ENCODE results near the gene COBL. TPM values are rescaled to one million over a fixed set of nuclear protein-coding genes. Genes with fewer than 3 reads are reported as not detected.

COBL gene
- total and polyA plus RNA-seq, 9 of the 15 experiments (the other 6 are each of a cell fraction or from before 2014, with no cell fraction given), result 0.01 to 2.4 (median 0.09) TPM; not detected in 3

DNA sequence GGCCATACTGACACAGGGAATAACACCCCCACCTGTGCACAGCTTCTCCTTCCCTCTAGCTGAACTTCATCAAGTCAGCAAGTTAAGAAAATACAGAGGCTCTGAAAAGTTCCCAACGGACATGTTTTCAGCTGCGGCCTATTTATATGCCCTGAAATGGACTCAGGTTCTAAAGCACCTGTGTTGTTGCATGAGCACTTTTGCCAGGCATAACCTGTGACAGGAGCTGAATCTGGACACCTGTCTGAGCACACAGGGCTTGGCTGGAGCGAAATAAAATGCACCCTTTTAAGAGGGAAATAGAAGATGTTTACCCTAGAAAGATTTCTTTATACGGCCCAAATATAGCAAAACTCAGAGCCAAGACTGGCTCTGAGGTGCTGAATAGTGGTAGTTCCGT lies 46.7 kb downstream of the COBL start:
- DNase-seq (ENCODE audit: extremely low read depth in 1 of 4, low spot score in 3 of 4), result no peak
- Histone ChIP-seq H3K4me2 (ENCODE audit: insufficient read depth, low read length) (no peak overlapping the region), H3K4me1 (replicated peaks in 1 of 2; ENCODE audit: control insufficient read depth in 2 of 2, insufficient read depth in 2 of 2, low read length in 2 of 2) (no peaks in the 10 kb centered on the region), H4K20me1 (replicated peaks; ENCODE audit: control insufficient read depth, insufficient read depth, low read length) (no peaks in the 10 kb centered on the region; the same call in 1 of the 2 replicates), H3K27me3 (ENCODE audit: control insufficient read depth in 2 of 2, insufficient read depth in 2 of 2, low read length in 2 of 2) (peaks cover 17 to 46% of the 10 kb centered on the region in 2 experiments), H2AFZ (ENCODE audit: low read depth, low read length) (no peak overlapping the region), H3K9me1 (ENCODE audit: control insufficient read depth, insufficient read depth, low read length) (no peaks in the 10 kb centered on the region), H3K9ac (ENCODE audit: insufficient read depth in 1 of 2, low read depth in 2 of 2, low read length in 2 of 2) (no peak overlapping the region), H3K9me3 (replicated peaks; ENCODE audit: control insufficient read depth, insufficient read depth, low read depth, low read length) (no peaks in the 10 kb centered on the region), H3K4me3 (no peak overlapping the region), H3K79me2 (ENCODE audit: control insufficient read depth, insufficient read depth, low read length) (no peaks in the 10 kb centered on the region), H3K36me3 (ENCODE audit: control insufficient read depth, insufficient read depth, low read length) (no peaks in the 10 kb centered on the region), H3K27ac (ENCODE audit: extremely low read depth, low read depth, low read length) (no peak overlapping the region)
- in situ Hi-C loops (cut with MboI), result no loop called here
- POLR2A ChIA-PET, result no interaction called here
- CTCF ChIA-PET (ENCODE audit: low intra/inter-chr PET ratio), result no interaction called here
- intact Hi-C loops (cut with micrococcal nuclease), result no loop called here
- no peak for ATAC-seq
- WGBS (ENCODE audit: insufficient coverage, low coverage, missing lambda C conversion rate), result 0% methylated on average over 4 of the region's 5 CpGs
- BruUV-seq (replicated peaks), result no TSS peak
- TF ChIP-seq ZNF699 (CRISPR knock-in tag; IDR thresholded peaks at IDR 0.05; ENCODE audit: insufficient replicate concordance), result no peak
- no peak for TF ChIP-seq FOSL1 (tag; conservative IDR thresholded peaks at IDR 0.05)
- no peak for TF ChIP-seq MYC (IDR thresholded peaks at IDR 0.05; ENCODE audit: low read depth, low read length)
- TF ChIP-seq MYC (CRISPR knock-in tag; IDR thresholded peaks at IDR 0.05; ENCODE audit: borderline replicate concordance, low read depth), result no peak
- TF ChIP-seq PHB2 (IDR thresholded peaks at IDR 0.05; ENCODE audit: low read depth), result no peak
- TF ChIP-seq, protein P1, sequence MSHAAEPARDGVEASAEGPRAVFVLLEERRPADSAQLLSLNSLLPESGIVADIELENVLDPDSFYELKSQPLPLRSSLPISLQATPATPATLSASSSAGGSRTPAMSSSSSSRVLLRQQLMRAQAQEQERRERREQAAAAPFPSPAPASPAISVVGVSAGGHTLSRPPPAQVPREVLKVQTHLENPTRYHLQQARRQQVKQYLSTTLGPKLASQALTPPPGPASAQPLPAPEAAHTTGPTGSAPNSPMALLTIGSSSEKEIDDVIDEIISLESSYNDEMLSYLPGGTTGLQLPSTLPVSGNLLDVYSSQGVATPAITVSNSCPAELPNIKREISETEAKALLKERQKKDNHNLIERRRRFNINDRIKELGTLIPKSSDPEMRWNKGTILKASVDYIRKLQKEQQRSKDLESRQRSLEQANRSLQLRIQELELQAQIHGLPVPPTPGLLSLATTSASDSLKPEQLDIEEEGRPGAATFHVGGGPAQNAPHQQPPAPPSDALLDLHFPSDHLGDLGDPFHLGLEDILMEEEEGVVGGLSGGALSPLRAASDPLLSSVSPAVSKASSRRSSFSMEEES (CRISPR knock-in tag; IDR thresholded peaks at IDR 0.05), result no peak
- TF ChIP-seq, protein P2, sequence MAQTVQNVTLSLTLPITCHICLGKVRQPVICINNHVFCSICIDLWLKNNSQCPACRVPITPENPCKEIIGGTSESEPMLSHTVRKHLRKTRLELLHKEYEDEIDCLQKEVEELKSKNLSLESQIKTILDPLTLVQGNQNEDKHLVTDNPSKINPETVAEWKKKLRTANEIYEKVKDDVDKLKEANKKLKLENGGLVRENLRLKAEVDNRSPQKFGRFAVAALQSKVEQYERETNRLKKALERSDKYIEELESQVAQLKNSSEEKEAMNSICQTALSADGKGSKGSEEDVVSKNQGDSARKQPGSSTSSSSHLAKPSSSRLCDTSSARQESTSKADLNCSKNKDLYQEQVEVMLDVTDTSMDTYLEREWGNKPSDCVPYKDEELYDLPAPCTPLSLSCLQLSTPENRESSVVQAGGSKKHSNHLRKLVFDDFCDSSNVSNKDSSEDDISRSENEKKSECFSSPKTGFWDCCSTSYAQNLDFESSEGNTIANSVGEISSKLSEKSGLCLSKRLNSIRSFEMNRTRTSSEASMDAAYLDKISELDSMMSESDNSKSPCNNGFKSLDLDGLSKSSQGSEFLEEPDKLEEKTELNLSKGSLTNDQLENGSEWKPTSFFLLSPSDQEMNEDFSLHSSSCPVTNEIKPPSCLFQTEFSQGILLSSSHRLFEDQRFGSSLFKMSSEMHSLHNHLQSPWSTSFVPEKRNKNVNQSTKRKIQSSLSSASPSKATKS (CRISPR knock-in tag; IDR thresholded peaks at IDR 0.05), result no peak
- TF ChIP-seq GATA2 (CRISPR knock-in tag; IDR thresholded peaks at IDR 0.05), result no peak
- TF ChIP-seq, protein P3, sequence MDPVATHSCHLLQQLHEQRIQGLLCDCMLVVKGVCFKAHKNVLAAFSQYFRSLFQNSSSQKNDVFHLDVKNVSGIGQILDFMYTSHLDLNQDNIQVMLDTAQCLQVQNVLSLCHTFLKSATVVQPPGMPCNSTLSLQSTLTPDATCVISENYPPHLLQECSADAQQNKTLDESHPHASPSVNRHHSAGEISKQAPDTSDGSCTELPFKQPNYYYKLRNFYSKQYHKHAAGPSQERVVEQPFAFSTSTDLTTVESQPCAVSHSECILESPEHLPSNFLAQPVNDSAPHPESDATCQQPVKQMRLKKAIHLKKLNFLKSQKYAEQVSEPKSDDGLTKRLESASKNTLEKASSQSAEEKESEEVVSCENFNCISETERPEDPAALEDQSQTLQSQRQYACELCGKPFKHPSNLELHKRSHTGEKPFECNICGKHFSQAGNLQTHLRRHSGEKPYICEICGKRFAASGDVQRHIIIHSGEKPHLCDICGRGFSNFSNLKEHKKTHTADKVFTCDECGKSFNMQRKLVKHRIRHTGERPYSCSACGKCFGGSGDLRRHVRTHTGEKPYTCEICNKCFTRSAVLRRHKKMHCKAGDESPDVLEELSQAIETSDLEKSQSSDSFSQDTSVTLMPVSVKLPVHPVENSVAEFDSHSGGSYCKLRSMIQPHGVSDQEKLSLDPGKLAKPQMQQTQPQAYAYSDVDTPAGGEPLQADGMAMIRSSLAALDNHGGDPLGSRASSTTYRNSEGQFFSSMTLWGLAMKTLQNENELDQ (CRISPR knock-in tag; IDR thresholded peaks at IDR 0.05; ENCODE audit: borderline replicate concordance), result no peak
- no peak for TF ChIP-seq DMBX1 (CRISPR knock-in tag; IDR thresholded peaks at IDR 0.05; ENCODE audit: borderline replicate concordance)
- TF ChIP-seq MCM7 (IDR thresholded peaks at IDR 0.05), result no peak
- TF ChIP-seq STAT5B (CRISPR knock-in tag; IDR thresholded peaks at IDR 0.05), result no peak
- no peak for TF ChIP-seq ZNF143 (CRISPR knock-in tag; IDR thresholded peaks at IDR 0.05)
- no peak for TF ChIP-seq ZNF239 (CRISPR knock-in tag; IDR thresholded peaks at IDR 0.05)
- no peak for TF ChIP-seq CBFA2T3 (IDR thresholded peaks at IDR 0.05)
- TF ChIP-seq ZNF134 (CRISPR knock-in tag; conservative IDR thresholded peaks at IDR 0.05), result no peak
- TF ChIP-seq FOXP1 (CRISPR knock-in tag; IDR thresholded peaks at IDR 0.05), result no peak
- no peak for TF ChIP-seq FOS (IDR thresholded peaks at IDR 0.05; ENCODE audit: extremely low read depth, insufficient read length)
- no peak for FAIRE-seq
